Activated CD4-positive, alpha-beta T cell treated with anti-CD3 and anti-CD28 coated beads, Interleukin-2, amount 50 U/mL, for 48 hours (primary cell): ENCODE measurements around the gene GALNT9.

ENCODE experiments used
- DNase-seq, 2 experiments: peaks; one replicate each; pipeline ENCODE4 v3.0.0-alpha.2; 2020

Gene GALNT9

GRCh38 chr12:132211326-132211725 lies 118.1 kb downstream of the GALNT9 start:
- DNase-seq, result no peak

- DNase-seq, result no peak
Measured at GRCh38 chr12:132210223-132211055, 119.0 kb downstream of the GALNT9 start.

- no peak for DNase-seq
Measured at GRCh38 chr12:132209619-132210222, 119.7 kb downstream of the GALNT9 start.

GRCh38 chr12:132208153-132208823 lies 121.1 kb downstream of the GALNT9 start:
- DNase-seq, result no peak

GRCh38 chr12:132207083-132207775 lies 122.2 kb downstream of the GALNT9 start:
- DNase-seq, result no peak

- no peak for DNase-seq
Measured at GRCh38 chr12:132206046-132206434, 123.3 kb downstream of the GALNT9 start.

GRCh38 chr12:132205271-132206045 lies 123.9 kb downstream of the GALNT9 start:
- no peak for DNase-seq

GRCh38 chr12:132204793-132205270 lies 124.6 kb downstream of the GALNT9 start:
- DNase-seq, result no peak

GRCh38 chr12:132204063-132204792 lies 125.2 kb downstream of the GALNT9 start:
- DNase-seq, result no peak

- no peak for DNase-seq
Measured at GRCh38 chr12:132202929-132203721, 126.3 kb downstream of the GALNT9 start.

- no peak for DNase-seq
Measured at GRCh38 chr12:132201391-132202120, 127.8 kb downstream of the GALNT9 start.

- no peak for DNase-seq
Measured at GRCh38 chr12:132200800-132201199, 128.6 kb downstream of the GALNT9 start.

GRCh38 chr12:132199526-132200319 lies 129.7 kb downstream of the GALNT9 start:
- DNase-seq, result no peak

GRCh38 chr12:132199101-132199500 lies 130.3 kb downstream of the GALNT9 start:
- no peak for DNase-seq

GRCh38 chr12:132197581-132198354 lies 131.6 kb downstream of the GALNT9 start:
- no peak for DNase-seq

GRCh38 chr12:132196873-132197390 lies 132.5 kb downstream of the GALNT9 start:
- no peak for DNase-seq

GRCh38 chr12:132196038-132196872 lies 133.1 kb downstream of the GALNT9 start:
- DNase-seq, result no peak
